HG03558 (cell line): Measurements from ENCODE around the gene CERS4.
"Not testable (repeated sequence)": the region's sequence is repeated elsewhere in the genome, so short reads cannot be mapped to it uniquely, and the experiment has no call there.

ENCODE experiments used
- ATAC-seq: cut with Tn5 transposase; IDR thresholded peaks from one replicate; pipeline ENCODE4 v1.9.1; 2021; ENCODE audit warnings: moderate number of reproducible peaks; ENCODE audit not compliant: unreplicated experiment; ENCODE audit errors: extremely low read depth

The CERS4 gene

DNA sequence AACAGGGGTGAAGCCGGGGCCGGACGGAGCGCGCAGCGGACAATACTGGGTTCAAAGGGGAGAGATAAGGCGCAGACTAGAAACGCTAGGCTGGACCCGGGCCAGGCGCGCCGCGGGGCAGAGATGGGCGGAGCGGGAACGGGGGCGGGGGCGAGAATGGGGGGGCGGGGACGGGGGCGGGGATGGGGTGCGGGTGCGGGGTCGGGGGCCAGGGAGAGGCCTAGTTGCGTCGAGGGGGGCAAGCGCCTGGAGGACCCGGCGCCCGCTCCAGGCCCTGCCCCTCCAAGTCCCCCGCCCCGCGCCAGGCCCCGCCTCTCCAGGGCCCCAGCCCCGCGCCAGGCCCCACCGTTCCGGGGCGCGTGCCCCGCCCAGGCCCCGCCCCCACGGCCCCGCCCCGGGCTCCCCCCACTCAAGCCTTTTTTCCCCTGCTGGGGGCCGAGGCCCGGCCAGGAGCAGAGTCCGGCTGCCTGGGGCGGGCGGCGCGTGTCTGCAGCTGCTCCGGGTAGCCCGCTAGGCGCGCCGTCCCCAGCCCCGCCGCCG is at the start of gene CERS4:
Gene CERS4 (plus strand): TSS at position 449 of the 540 bp plus-strand sequence. CDS start 41,707 bp downstream, outside the sequence.
- ATAC-seq, result no peak

- ATAC-seq, result no peak
These were observed 48.0 kb upstream of the CERS4 start for GRCh38 chr19:8161135-8161646.

- ATAC-seq, result no peak
These were observed 45.4 kb upstream of the CERS4 start for GRCh38 chr19:8163759-8164158.

GRCh38 chr19:8167985-8168384 is 41.2 kb upstream of the CERS4 start:
- ATAC-seq, result no peak

- no peak for ATAC-seq
These were observed 40.6 kb upstream of the CERS4 start for GRCh38 chr19:8168537-8168936.

DNA sequence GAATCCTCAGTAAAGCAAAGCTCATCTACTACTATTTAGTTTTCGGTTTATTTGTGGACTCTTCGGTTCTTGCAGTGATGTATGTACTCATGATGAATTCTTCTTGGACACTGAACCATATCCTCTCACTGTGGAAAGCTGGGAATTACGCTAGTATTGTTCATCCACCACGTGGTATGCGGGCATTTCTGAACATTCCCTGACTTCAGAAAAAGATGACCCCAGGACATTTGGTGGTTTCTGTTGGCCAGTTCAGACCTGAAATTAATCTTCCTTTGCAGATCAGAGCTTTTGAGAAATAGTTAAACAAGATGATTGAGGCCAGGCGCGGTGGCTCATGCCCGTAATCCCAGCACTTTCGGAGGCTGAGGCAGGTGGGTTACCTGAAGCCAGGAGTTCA is 34.5 kb upstream of the CERS4 start:
- no peak for ATAC-seq

DNA sequence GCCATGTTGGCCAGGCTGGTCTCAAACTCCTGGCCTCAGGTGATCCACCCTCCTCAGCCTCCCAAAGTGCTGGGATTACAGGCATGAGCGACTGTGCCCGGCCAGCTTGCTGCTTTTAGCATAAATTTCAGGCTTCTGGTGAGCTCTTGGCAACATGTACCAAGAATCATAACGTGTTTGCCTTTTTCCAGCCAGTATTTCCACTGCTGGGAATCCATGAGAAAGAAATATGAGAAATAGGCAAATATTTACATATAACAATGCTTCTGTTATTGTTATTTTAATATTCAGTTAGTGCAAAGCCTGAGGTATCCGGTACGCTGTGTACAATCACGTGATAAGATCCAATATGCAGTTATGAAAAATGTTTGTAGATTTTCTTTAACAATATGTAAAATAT is 29.2 kb upstream of the CERS4 start:
- ATAC-seq, result no peak

- ATAC-seq, result no peak
These were observed 24.9 kb upstream of the CERS4 start for GRCh38 chr19:8184274-8184673.

GRCh38 chr19:8185343-8186068 is 23.7 kb upstream of the CERS4 start:
- no peak for ATAC-seq

DNA sequence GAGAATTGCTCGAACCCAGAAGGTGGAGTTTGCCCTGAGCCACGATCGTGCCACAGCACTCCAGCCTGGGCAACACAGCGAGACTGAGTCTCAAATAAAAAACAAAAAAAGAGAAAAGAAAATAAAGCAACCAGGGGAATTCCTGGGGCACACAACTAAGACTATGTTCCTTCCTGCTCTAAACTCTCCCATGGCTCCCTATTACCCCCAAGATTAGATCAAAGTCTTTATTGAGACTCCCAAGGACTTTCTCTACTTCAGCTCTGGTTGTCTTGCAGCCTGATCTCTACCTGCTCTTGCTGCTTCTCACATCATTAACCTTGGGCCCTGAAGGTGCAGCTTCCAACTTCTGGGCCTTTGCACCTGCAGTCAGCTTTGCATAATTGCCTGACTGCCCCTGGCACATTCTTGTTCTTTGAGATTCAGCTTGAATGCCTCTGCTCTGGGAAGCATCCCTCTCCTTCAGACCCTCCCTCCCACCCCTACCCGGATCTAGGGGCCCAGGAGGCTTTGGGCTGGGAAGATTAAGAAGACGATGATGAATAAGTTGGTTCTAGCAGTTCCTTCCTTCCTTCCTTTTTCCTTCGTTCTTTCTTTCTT is 16.8 kb upstream of the CERS4 start:
- no peak for ATAC-seq

DNA sequence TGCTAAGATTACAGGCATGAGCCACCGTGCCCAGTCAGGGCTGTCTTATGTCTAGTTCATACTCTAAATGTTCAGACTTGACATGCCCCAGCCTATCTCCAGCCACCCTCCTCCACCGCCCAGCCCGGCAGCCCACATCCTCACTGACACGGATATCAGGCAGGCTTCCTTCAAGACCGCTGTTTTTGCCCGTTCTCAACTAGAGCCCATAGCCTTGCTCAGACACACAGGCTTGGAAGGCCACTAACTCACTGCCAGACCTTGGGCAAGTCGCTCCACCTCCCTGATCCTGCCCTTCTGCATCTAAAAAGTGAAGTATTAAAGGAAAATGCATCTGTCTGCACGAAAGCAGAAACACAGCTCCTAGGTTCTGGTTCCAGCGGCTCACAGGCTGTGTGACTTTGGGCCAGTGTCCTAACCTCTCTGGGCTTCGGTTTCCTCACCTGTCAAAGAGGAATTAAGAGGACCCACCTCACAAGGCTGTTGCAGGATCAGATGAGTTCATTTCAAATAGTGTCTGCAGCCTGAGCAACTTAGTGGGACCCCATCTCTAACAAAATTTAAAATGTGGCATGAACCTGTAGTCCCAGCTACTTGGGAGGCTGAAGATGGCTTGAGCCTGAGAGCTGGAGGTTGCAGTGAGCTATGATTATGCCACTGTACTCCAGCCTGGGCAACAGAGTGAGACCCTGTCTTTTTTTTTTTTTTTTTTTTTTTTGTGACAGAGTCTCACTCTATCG is 14.5 kb upstream of the CERS4 start:
- ATAC-seq, result no peak

GRCh38 chr19:8196271-8196927 is 12.8 kb upstream of the CERS4 start:
- ATAC-seq, result no peak

DNA sequence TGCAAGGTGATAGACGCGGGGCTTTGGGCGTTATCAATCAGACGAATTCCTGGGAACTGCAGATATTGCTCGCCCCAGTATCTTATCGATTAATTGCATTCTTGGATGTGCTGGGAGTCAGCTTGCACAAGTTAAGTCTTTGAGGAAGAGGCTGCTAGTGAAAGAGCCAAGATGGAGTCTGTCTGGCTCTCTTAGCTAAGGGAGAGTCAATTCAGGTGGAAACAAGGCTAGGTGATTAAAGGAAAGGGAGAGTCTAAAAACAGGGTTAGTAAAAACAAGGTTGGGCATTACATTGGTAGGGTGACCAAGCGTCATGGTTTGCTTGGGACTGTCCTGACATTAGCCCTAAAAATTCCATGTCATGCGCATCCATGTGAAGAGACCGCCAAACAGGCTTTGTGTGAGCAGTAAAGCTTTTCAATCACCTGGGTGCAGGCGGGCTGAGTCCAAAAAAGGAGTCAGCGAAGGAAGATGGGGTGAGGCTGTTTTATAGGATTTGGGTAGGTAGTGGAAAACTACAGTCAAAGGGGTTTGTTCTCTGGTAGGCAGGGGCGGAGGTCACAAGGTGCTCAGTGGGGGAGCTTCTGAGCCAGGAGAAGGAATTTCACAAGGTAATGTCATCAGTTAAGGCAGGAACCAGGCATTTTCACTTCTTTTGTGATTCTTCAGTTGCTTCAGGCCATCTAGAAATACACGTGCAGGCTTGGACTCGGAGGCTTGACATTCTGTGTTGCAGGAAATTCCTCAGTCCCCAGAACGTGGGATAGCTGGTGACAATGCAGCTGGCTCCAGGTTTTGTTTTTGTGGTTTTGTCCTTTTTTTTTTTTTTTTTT is 5.7 kb upstream of the CERS4 start:
- not testable (repeated sequence) for ATAC-seq

GRCh38 chr19:8204961-8205360 is 4.2 kb upstream of the CERS4 start:
- ATAC-seq, result no peak

GRCh38 chr19:8206147-8207087 is 2.8 kb upstream of the CERS4 start:
- no peak for ATAC-seq

- not testable (repeated sequence) for ATAC-seq
These were observed 1.8 kb upstream of the CERS4 start for GRCh38 chr19:8207326-8207725.

GRCh38 chr19:8208119-8208921 is 850 bp upstream of the CERS4 start:
- no peak for ATAC-seq
